H9 (cell line): ENCODE measurements around the gene STK32B. TPM values are rescaled to one million over a fixed set of nuclear protein-coding genes. Genes with fewer than 3 reads are reported as not detected.

Experiments
- DNase-seq: peaks from one replicate; pipeline ENCODE4 v3.0.0-alpha.2; 2017
- H2AFZ ChIP-seq: one replicate; pipeline ENCODE4 v1.6.1; 2013; ENCODE audit warnings: mild to moderate bottlenecking, low read length, control low read depth, moderate library complexity
- H2AK5ac ChIP-seq: 2 replicates; pipeline ENCODE4 v1.6.1; 2013; ENCODE audit warnings: low read length, control low read depth, mixed read lengths; ENCODE audit not compliant: insufficient read length
- H2BK120ac ChIP-seq: one replicate; pipeline ENCODE4 v1.6.1; 2013; ENCODE audit warnings: low read depth, mild to moderate bottlenecking, low read length, control low read depth, inconsistent platforms; ENCODE audit not compliant: poor library complexity, severe bottlenecking
- H2BK12ac ChIP-seq: 2 replicates; pipeline ENCODE4 v1.6.1; 2013; ENCODE audit warnings: low read length, control low read depth, mixed read lengths, low read depth; ENCODE audit not compliant: insufficient read length
- H2BK15ac ChIP-seq: 2 replicates; pipeline ENCODE4 v1.6.1; 2013; ENCODE audit warnings: low read depth, low read length, control low read depth
- H2BK20ac ChIP-seq: one replicate; pipeline ENCODE4 v1.6.1; 2013; ENCODE audit warnings: low read depth, mild to moderate bottlenecking, low read length, control low read depth, inconsistent platforms; ENCODE audit not compliant: poor library complexity, severe bottlenecking
- H2BK5ac ChIP-seq: 2 replicates; pipeline ENCODE4 v1.6.1; 2013; ENCODE audit warnings: low read length, control low read depth, mixed read lengths; ENCODE audit not compliant: insufficient read length
- H3K14ac ChIP-seq: 2 replicates; pipeline ENCODE4 v1.6.1; 2013; ENCODE audit warnings: low read length, control low read depth; ENCODE audit not compliant: insufficient read depth
- H3K18ac ChIP-seq: 2 replicates; pipeline ENCODE4 v1.6.1; 2013; ENCODE audit warnings: low read depth, mild to moderate bottlenecking, mixed read lengths, low read length, control low read depth; ENCODE audit not compliant: insufficient read length
- H3K23ac ChIP-seq: 2 replicates; pipeline ENCODE4 v1.6.1; 2013; ENCODE audit warnings: low read length, control low read depth, mixed read lengths, low read depth; ENCODE audit not compliant: insufficient read length
- H3K23me2 ChIP-seq: 2 replicates; pipeline ENCODE4 v1.6.1; 2013; ENCODE audit warnings: low read depth, mild to moderate bottlenecking, mixed read lengths, low read length, control low read depth; ENCODE audit not compliant: insufficient read length, poor library complexity, severe bottlenecking
- H3K27ac ChIP-seq: 2 replicates; pipeline ENCODE4 v1.5.1; 2013; ENCODE audit warnings: low read length, control low read depth, mixed read lengths, low read depth; ENCODE audit not compliant: insufficient read length
- H3K27me3 ChIP-seq: 2 replicates; pipeline ENCODE4 v1.6.1; 2013; ENCODE audit warnings: low read length, control low read depth, inconsistent platforms; ENCODE audit not compliant: insufficient read depth
- H3K4ac ChIP-seq: 2 replicates; pipeline ENCODE4 v1.6.1; 2013; ENCODE audit warnings: low read depth, mild to moderate bottlenecking, control low read depth, inconsistent platforms, low read length, moderate library complexity
- H3K4me1 ChIP-seq: 2 replicates; pipeline ENCODE4 v1.6.1; 2013; ENCODE audit warnings: low read length, control low read depth, inconsistent platforms; ENCODE audit not compliant: insufficient read depth
- H3K4me2 ChIP-seq: 2 replicates; pipeline ENCODE4 v1.6.1; 2013; ENCODE audit warnings: low read length, control low read depth, mixed read lengths; ENCODE audit not compliant: insufficient read length, insufficient read depth
- H3K56ac ChIP-seq: 2 replicates; pipeline ENCODE4 v1.6.1; 2013; ENCODE audit warnings: low read depth, mild to moderate bottlenecking, mixed read lengths, low read length, control low read depth; ENCODE audit not compliant: insufficient read length
- H3K79me1 ChIP-seq: 2 replicates; pipeline ENCODE4 v1.6.1; 2013; ENCODE audit warnings: low read depth, mild to moderate bottlenecking, moderate library complexity, low read length, control low read depth, inconsistent platforms; ENCODE audit not compliant: insufficient read depth, poor library complexity, severe bottlenecking
- H3K79me2 ChIP-seq: 2 replicates; pipeline ENCODE4 v1.6.1; 2013; ENCODE audit warnings: low read length, control low read depth, inconsistent platforms; ENCODE audit not compliant: insufficient read depth
- H3K9ac ChIP-seq: 2 replicates; pipeline ENCODE4 v1.6.1; 2013; ENCODE audit warnings: low read length, control low read depth, mixed read lengths; ENCODE audit not compliant: insufficient read length; ENCODE audit errors: extremely low read depth
- H3K9me3 ChIP-seq: one replicate; pipeline ENCODE4 v1.6.1; 2013; ENCODE audit warnings: low read depth, low read length, inconsistent platforms; ENCODE audit not compliant: control insufficient read depth
- H3T11ph ChIP-seq: one replicate; pipeline ENCODE4 v1.6.1; 2013; ENCODE audit warnings: mild to moderate bottlenecking, low read length, control low read depth, inconsistent platforms
- H4K20me1 ChIP-seq: one replicate; pipeline ENCODE4 v1.6.1; 2013; ENCODE audit not compliant: control insufficient read depth, insufficient read length, insufficient read depth
- H4K5ac ChIP-seq: 2 replicates; pipeline ENCODE4 v1.6.1; 2013; ENCODE audit warnings: low read depth, mild to moderate bottlenecking, mixed read lengths, low read length, control low read depth; ENCODE audit not compliant: insufficient read length
- H4K8ac ChIP-seq: replicated peaks from 2 replicates; pipeline ENCODE4 v1.6.1; 2013; ENCODE audit warnings: low read length, control low read depth, mixed read lengths, low read depth; ENCODE audit not compliant: insufficient read length
- H4K91ac ChIP-seq: 2 replicates; pipeline ENCODE4 v1.6.1; 2013; ENCODE audit warnings: low read depth, mild to moderate bottlenecking, moderate library complexity, mixed read lengths, low read length, control low read depth; ENCODE audit not compliant: insufficient read length
- H3K27ac Mint-ChIP-seq, 3 experiments: 2 replicates in 2 of 3; 3 replicates in 1 of 3; pipeline ENCODE4 v1.8.0; 2020 to 2021; ENCODE audit warnings: mixed read lengths in 3 of 3, mild to moderate bottlenecking in 1 of 3, moderate library complexity in 1 of 3
- H3K27me3 Mint-ChIP-seq: 2 replicates; pipeline ENCODE4 v1.8.0; 2021; ENCODE audit warnings: low read depth, mild to moderate bottlenecking, moderate library complexity, mixed read lengths
- H3K36me3 Mint-ChIP-seq, 3 experiments: 2 replicates in 2 of 3; 3 replicates in 1 of 3; pipeline ENCODE4 v1.8.0; 2020 to 2021; ENCODE audit warnings: low read depth in 3 of 3, mixed read lengths in 3 of 3; ENCODE audit not compliant: insufficient read depth in 1 of 3
- H3K4me1 Mint-ChIP-seq, 2 experiments: 2 replicates each; pipeline ENCODE4 v1.8.0; 2020; ENCODE audit warnings: mixed read lengths in 2 of 2
- H3K4me3 Mint-ChIP-seq, 2 experiments: 2 replicates in 1 of 2; 3 replicates in 1 of 2; pipeline ENCODE4 v1.8.0; 2020 to 2021; ENCODE audit warnings: mild to moderate bottlenecking in 2 of 2, mixed read lengths in 2 of 2, moderate library complexity in 1 of 2
- H3K9me3 Mint-ChIP-seq, 2 experiments: 2 replicates in 1 of 2; 3 replicates in 1 of 2; pipeline ENCODE4 v1.8.0; 2020; ENCODE audit warnings: mild to moderate bottlenecking in 2 of 2, mixed read lengths in 2 of 2, moderate library complexity in 1 of 2
- CTCF ChIP-seq: fragments of 200-600 bp; sonication (generic); conservative IDR thresholded peaks from 3 replicates; pipeline ENCODE4 v1.8.0; 2021; ENCODE audit warnings: antibody characterized with exemption, mild to moderate bottlenecking
- WGBS: extraction: QIAGEN DNeasy Blood & Tissue Kit; methylation state at CpG from one replicate; pipeline ENCODE4 v1.1.7; 2013; ENCODE audit warnings: missing lambda C conversion rate, low lambda C conversion rate, mixed read lengths; ENCODE audit not compliant: insufficient read length; ENCODE audit errors: extremely low coverage; 5-methylcytosine and 5-hydroxymethylcytosine counted together
- total RNA-seq: library from RNA; stranded (reverse); gene quantifications from 2 replicates; pipeline ENCODE4 v1.2.1, GENCODE V29; 2021

The STK32B gene
- total RNA-seq, 1 experiment from 2014 or later = 1.0 TPM

GRCh38 chr4:5010984-5011383 lies 40.3 kb upstream of the STK32B start:
- H3K4me3 Mint-ChIP-seq = no peak overlapping the region
- no peak overlapping the region for H4K91ac ChIP-seq
- no peaks in the 10 kb centered on the region for H3K4me1 Mint-ChIP-seq
- no peak overlapping the region for H2AFZ ChIP-seq
- no peak overlapping the region for H4K5ac ChIP-seq
- H3K18ac ChIP-seq = no peak overlapping the region
- no peak overlapping the region for H3K4me2 ChIP-seq
- no peak overlapping the region for H3K4ac ChIP-seq
- no peak overlapping the region for H3T11ph ChIP-seq
- H3K27ac ChIP-seq = no peak overlapping the region
- peak; percentile 2 for DNase-seq
- H3K9me3 Mint-ChIP-seq = no peaks in the 10 kb centered on the region
- H4K8ac ChIP-seq = no peak overlapping the region
- no peaks in the 10 kb centered on the region for H3K23me2 ChIP-seq
- no peaks in the 10 kb centered on the region for H3K79me1 ChIP-seq
- no peak overlapping the region for H2BK5ac ChIP-seq
- no peak for TF ChIP-seq CTCF
- H2BK20ac ChIP-seq = no peak overlapping the region
- H2AK5ac ChIP-seq = no peak overlapping the region
- H2BK15ac ChIP-seq = no peak overlapping the region
- no peak overlapping the region for H3K14ac ChIP-seq
- H3K9ac ChIP-seq = no peak overlapping the region
- no peaks in the 10 kb centered on the region for H3K36me3 Mint-ChIP-seq
- no peak overlapping the region for H3K23ac ChIP-seq
- H3K27me3 Mint-ChIP-seq = peaks cover 27% of the 10 kb centered on the region
- H3K79me2 ChIP-seq = 0 out of 2 replicates have a peak, but pooled peaks cover 1% of the 10 kb centered on the region
- H3K4me1 ChIP-seq = no peaks in the 10 kb centered on the region
- no peak overlapping the region for H3K56ac ChIP-seq
- H3K27me3 ChIP-seq = no peaks in the 10 kb centered on the region
- no peaks in the 10 kb centered on the region for H4K20me1 ChIP-seq
- no peak overlapping the region for H2BK120ac ChIP-seq
- H3K27ac Mint-ChIP-seq = no peak overlapping the region
- no peaks in the 10 kb centered on the region for H3K9me3 ChIP-seq
- no peak overlapping the region for H2BK12ac ChIP-seq
- no CpG with 5 or more reads among the region's 2 CpGs for WGBS
